NCI-H748 (cell line): ENCODE data around the gene INPP5K.
"Not testable (repeated sequence)": the region's sequence is repeated elsewhere in the genome, so short reads cannot be mapped to it uniquely, and the experiment has no call there.

ENCODE experiments used
- DNase-seq: peaks from one replicate; lab custom pipeline; 2025; ENCODE audit not compliant: unreplicated experiment; lab: John Stamatoyannopoulos, UW

INPP5K gene

DNA sequence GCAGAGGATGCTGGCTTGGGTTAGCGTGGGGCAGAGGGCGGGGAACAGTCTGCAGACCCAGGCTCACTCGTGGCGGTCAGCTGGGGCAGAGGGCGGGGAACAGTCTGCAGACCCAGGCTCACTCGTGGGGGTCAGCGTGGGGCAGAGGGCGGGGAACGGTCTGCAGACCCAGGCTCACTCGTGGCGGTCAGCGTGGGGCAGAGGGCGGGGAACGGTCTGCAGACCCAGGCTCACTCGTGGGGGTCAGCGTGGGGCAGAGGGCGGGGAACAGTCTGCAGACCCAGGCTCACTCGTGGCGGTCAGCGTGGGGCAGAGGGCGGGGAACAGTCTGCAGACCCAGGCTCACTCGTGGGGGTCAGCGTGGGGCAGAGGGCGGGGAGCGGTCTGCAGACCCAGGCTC is 7.7 kb downstream of the INPP5K start:
- not testable (repeated sequence) for DNase-seq

- no peak for DNase-seq
Measured at GRCh38 chr17:1506649-1507267, 9.7 kb downstream of the INPP5K start.

DNA sequence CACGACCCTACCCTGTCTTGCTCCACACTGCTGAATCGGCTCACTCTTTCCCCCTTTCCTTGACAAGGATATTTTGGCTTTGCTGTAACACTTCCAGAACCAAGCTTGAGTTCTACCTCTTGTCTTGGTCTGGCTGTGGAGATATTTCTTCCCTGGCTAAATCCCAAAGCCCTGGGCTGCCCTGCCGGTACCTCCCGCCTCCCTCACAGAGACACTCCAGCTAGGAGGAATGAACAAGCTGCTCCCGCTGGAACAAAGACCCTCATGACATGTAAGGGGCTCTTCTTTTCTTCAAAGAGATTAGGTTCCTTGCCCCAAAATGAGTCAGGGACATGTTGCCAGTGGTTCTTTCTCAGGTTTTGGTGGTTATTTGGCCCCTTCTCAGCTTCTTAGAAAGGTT is 10.8 kb downstream of the INPP5K start:
- no peak for DNase-seq

DNA sequence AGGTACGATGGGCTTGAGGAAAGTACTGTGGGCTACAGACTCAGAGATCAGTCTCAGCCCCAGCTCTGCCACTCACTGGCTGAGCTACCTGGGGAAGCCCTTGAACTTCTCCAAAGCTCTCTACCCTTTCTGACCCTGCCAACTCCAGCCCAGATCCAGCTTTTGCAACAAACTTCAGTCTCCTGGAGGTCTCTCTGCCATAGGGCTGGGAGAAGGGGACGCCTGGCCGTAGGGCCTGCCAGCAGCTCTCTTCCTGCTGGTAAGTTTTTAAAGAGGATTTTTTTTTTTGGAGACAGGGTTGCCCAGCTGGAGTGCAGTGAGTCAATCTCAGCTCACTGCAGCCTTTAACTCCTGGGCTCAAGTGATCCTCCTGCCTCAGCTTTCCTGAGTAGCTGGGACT is 11.5 kb downstream of the INPP5K start:
- no peak for DNase-seq

GRCh38 chr17:1503699-1504098 is 12.7 kb downstream of the INPP5K start:
- no peak for DNase-seq

DNA sequence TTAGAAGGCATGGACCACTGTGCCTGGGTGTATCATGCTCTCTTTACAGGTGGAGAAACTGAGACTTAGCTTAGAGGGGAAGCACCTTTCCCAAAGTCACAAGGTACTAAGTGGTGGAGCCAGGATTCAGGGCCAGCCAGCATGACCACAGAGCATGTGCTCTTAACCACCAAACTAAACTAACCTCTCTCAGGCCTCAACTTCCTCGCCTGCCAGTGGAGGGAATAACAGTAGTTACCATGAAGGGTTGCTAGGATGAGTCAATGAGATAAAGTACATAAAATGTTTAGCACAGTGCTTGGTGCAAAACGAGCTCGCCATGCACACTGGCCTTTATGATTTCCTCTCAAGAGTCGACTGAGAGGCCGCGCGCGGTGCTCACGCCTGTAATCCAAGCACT is 17.5 kb downstream of the INPP5K start:
- DNase-seq, result no peak

DNA sequence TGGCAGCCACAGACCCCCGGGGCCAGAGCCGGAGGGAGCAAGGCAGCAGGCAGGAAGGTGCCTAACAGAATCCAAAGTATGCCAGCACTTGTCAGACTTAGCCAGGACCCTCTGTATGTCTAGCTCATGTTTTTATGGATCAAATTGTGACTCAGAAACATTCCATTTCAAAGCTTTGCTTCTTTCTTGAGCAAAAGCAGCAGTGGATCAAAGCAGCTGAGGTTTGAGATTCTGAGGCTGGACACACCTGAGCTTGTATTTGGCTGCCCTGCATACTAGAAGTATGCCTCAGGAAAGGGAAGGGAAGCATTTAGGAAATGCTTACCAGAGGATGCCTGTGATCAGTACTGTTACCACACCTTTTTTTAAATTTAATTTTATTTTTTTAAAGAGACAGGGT is 18.2 kb downstream of the INPP5K start:
- no peak for DNase-seq

DNA sequence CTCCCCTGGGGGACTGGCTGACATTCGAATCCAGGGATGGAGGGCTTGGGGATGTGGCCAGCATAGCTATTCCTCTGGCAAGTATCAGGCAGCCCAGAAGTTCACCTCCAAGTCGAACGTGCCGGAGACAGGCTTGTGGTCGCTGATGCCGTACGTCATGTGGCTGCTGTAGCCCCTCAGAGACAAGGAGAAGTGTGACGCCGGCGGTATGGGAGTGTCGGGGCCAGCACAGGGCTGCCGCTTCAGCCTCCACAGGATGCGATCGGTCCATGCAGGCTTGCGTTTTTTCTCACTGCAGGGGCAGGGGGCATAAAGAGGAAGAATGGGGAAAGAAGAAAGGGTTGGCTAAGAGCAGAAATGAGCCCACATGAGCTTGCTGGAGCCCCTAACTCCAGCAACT is 18.6 kb downstream of the INPP5K start:
- no peak for DNase-seq

DNA sequence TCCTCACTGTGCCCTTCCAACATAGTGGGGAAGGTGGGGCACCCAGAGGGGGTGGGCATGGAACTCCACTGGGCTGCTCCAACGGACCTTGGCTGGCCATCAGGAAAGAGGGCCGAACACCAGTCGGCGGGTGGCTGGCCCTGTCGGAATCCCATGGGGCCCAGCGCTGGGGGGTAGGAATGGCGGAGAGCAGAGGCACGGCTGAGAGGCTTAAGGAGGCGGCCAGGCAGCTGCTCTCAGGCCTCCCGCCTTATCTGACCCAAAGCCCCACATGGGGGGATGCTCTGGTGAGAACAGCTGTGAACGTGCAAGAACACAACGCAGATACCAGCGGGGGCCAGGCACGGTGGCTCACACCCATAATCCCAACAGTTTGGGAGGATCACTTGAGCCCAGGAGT is 19.5 kb downstream of the INPP5K start:
- DNase-seq, result no peak

DNA sequence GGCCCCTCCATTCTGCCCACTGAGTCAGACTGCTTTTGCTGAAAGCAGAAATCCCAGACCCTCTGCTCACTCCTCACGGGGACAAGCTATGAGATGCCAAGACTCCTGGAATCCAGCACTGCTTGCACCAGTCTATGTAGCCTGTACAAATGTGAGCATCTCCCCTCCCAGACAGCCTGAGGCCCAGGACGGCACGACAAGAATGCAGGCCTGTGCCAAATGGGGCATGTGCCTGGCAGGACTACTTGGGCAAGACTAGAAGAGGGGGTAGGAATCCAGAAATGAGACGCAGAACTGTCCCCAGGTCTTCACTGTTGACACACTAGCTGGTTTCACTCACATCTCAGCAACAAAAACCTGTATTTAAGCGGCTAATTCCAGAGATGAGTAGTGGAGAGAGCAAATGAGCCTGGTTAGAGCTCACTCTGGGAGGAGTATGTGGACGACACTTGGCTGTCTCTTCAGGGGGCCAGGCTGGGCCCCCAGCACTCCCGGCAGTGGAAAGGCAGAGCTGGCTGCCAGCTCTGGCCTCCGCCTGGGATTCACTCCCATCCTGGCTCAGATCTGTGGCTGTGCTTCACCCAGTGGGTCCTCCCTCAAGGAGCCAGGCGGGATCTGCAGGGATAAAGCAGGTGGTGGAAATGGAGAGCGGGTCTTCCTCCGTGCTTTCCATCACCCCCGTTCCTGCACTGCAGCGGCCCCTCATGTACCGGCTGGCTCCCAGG is 21.0 kb downstream of the INPP5K start:
- no peak for DNase-seq

GRCh38 chr17:1494736-1495253 is 21.6 kb downstream of the INPP5K start:
- DNase-seq, result no peak

DNA sequence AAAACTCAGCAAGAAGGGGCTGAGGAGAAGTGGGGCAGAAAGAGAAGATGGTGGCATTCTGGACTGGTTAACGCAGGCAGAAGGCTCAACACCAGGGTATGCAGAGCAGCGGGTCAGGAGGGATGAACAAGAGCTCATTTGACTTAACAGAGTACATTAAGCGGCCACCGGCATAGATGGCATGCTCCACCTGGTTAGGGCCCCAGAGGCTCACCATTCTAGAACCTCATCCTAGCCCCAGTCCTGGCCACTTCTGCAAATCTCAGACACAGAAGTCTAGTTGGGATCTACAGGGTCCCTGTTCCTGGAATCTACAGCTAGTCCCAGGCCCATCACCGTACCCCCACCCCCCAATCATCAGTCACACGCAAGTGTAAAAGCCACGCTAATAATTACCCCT is 22.2 kb downstream of the INPP5K start:
- no peak for DNase-seq

GRCh38 chr17:1493291-1493980 is 23.0 kb downstream of the INPP5K start:
- DNase-seq, result no peak

GRCh38 chr17:1492249-1493206 is 23.9 kb downstream of the INPP5K start, which contains the start of gene MYO1C:
TSS of gene MYO1C (minus strand) at chr17:1492686. CDS start at chr17:1492487, 199 bp downstream.
- DNase-seq, result no peak

DNA sequence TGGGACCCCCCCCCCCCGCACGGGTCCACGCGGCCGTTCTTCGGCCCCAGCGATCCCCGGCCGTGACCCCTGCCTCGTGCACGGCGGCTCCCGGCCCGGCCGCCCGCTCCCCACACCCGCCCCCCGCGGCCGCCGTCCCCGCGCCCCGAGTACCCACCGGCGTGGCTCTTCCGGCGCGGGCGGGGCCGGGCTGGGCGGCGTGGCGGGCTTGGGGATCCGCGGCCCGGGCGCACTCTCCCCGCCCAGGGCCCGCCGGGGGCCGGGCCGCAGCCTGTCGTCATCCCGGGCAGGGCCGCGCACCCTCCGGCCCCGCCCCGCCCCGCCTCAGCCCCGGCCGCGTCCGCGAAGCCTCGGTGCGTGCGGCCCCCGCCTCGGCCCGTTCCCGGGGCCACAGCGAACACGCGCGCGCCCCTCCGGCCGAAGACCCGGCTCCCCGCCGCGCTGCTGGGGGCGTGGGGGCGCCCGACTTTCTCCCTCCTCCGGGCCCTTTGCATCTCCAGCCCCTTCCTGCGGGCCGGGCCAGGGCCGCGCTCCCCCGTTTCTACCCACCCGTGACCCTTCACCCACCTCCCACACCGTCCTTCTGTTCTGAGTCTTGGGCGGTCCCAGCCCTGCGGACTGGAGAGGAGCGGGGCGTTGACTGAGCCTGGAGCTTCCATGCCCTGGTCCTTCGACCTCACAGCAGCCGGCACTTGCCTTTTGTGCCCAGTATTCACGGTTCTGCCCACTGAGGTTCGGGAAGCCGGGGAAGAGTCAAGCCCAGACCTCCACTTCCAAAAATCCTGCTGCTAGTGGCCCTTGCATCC is 24.8 kb downstream of the INPP5K start:
- DNase-seq, result peak; percentile 56

GRCh38 chr17:1490643-1491442 is 25.6 kb downstream of the INPP5K start:
- DNase-seq, result peak; percentile 69

DNA sequence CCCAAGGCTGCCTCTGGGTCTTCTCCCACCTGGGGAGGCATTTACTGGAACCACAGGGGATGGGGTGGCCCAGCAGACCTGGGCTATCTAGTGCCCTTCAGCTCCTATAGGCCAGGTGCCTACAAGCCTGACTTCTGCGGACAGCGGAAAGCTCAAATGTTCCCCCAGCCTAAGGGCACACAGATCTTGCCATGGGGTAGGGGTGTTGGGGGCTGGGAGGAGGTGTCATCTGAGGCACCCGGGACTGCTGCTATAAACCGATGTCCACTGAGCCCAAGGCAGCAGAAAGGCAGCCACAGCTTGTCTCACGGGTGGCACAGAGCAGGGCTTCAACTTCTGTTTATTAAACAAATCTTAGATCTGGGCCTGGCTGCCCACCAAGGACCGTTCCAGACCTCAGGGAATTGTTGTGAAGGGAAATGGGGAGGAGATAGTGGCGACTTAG is 27.6 kb downstream of the INPP5K start:
- no peak for DNase-seq

DNA sequence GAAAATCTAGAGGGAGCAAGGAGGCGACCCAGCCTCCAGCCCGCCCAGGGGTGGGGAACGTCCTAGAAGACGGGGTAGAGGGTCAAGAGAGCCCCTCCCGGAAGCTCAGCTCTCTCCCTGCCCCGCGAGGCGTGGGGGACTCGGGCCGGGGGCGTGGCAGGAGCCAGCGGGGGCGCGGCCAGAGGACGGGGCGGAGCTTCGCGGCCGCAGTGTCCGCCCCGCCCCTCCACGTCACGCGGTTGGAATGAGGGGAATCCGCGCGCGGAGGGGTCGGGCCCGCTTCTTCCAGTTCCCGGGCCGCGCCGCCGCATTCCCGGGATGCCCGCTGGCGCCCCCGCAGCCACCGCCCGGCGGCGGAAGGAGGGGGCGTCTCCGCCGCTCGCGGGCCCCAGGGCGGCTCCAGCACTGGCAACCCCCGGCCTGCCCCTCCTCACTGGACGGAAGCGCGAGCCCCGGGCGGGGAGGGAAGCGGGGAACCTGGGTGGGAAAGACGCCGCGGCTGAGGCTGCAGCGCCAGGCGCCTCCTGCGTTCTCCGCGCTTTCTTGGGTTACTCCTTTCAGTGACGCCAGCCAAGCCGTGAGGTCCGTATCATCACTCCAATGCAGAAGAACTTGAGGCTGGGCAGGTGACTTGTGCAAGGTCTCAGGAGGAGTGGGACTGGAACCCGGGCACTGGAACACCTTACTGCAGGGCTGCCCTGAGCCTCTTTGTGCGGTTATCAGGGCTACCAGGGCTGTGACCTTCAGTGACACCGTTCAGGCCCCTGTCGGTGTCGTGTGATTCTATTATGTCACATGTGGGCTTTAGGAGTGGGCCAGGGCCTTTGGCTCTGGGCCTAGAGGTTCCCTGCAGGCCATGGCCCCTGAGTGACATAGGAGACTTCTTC is 28.2 kb downstream of the INPP5K start:
- DNase-seq, result peak; percentile 83
